Loucy (cell line): ENCODE measurements around the gene BAG1.

Experiments
- H2AFZ ChIP-seq: fragments of 200-600 bp; sonication (generic); 2 replicates; pipeline ENCODE4 v1.6.0; 2016; ENCODE audit warnings: antibody characterized with exemption, mild to moderate bottlenecking, low read length, moderate library complexity
- H3F3A ChIP-seq: fragments of 200-600 bp; 2 replicates; pipeline ENCODE4 v1.6.0; 2016; ENCODE audit warnings: antibody characterized with exemption, low read depth, mild to moderate bottlenecking
- H3K27me3 ChIP-seq: fragments of 200-600 bp; sonication (generic); 2 replicates; pipeline ENCODE4 v1.6.1; 2014; ENCODE audit warnings: low read length, mild to moderate bottlenecking; ENCODE audit not compliant: insufficient read depth, poor library complexity, severe bottlenecking
- H3K36me3 ChIP-seq: fragments of 200-600 bp; sonication (generic); 2 replicates; pipeline ENCODE4 v1.6.1; 2016; ENCODE audit warnings: low read length; ENCODE audit not compliant: insufficient read depth
- H3K4me1 ChIP-seq: fragments of 200-600 bp; sonication (generic); 2 replicates; pipeline ENCODE4 v1.5.1; 2014; ENCODE audit warnings: low read length, mild to moderate bottlenecking; ENCODE audit not compliant: insufficient read depth, poor library complexity, severe bottlenecking
- H3K4me2 ChIP-seq: fragments of 200-600 bp; sonication (generic); 2 replicates; pipeline ENCODE4 v1.6.0; 2014; ENCODE audit warnings: antibody characterized with exemption, low read length, low read depth, mild to moderate bottlenecking; ENCODE audit not compliant: poor library complexity, severe bottlenecking
- H3K4me3 ChIP-seq: fragments of 200-600 bp; sonication (generic); 2 replicates; pipeline ENCODE4 v1.5.1; 2014; ENCODE audit warnings: low read length, mild to moderate bottlenecking, mixed read lengths; ENCODE audit not compliant: poor library complexity, severe bottlenecking
- H3K79me2 ChIP-seq: fragments of 200-600 bp; sonication (generic); 2 replicates; pipeline ENCODE4 v1.6.1; 2014; ENCODE audit warnings: low read length; ENCODE audit not compliant: insufficient read depth
- H3K9ac ChIP-seq: fragments of 200-600 bp; sonication (generic); 2 replicates; pipeline ENCODE4 v1.6.0; 2014; ENCODE audit warnings: mild to moderate bottlenecking, low read depth, low read length, moderate library complexity; ENCODE audit not compliant: poor library complexity, severe bottlenecking
- H3K9me2 ChIP-seq: fragments of 200-600 bp; sonication (generic); replicated peaks from 2 replicates; pipeline ENCODE4 v1.6.1; 2016; ENCODE audit warnings: low read depth, low read length, mixed read lengths
- H3K9me3 ChIP-seq: fragments of 200-600 bp; sonication (generic); 2 replicates; pipeline ENCODE4 v1.6.1; 2014; ENCODE audit warnings: mild to moderate bottlenecking, antibody characterized with exemption, low read length, low read depth; ENCODE audit not compliant: insufficient read depth
- H4K20me1 ChIP-seq: fragments of 200-600 bp; sonication (generic); 2 replicates; pipeline ENCODE4 v1.6.0; 2014; ENCODE audit warnings: antibody characterized with exemption, low read length, mild to moderate bottlenecking; ENCODE audit not compliant: insufficient read depth, poor library complexity, severe bottlenecking
- CTCF ChIP-seq: fragments of 200-600 bp; sonication (generic); conservative IDR thresholded peaks from 2 replicates; pipeline ENCODE4 v1.5.1; 2014; ENCODE audit warnings: mild to moderate bottlenecking, antibody characterized with exemption, low read length
- EZH2phosphoT487 ChIP-seq: fragments of 200-600 bp; IDR thresholded peaks from 2 replicates; pipeline ENCODE4 v1.6.1; 2018; ENCODE audit warnings: antibody characterized with exemption, mild to moderate bottlenecking, moderate library complexity, borderline replicate concordance

The BAG1 gene

GRCh38 chr9:33229359-33230114 is 35.0 kb downstream of the BAG1 start:
- Histone ChIP-seq H3F3A (no peaks in the 10 kb centered on the region), H3K79me2 (no peaks in the 10 kb centered on the region), H4K20me1 (no peaks in the 10 kb centered on the region), H3K9ac (no peak overlapping the region), H3K4me2 (no peak overlapping the region), H3K9me2 (no peaks in the 10 kb centered on the region), H3K9me3 (no peaks in the 10 kb centered on the region), H3K27me3 (no peaks in the 10 kb centered on the region), H3K36me3 (no peaks in the 10 kb centered on the region), H3K4me3 (no peak overlapping the region), H3K4me1 (peaks cover 4% of the 10 kb centered on the region), H2AFZ (0 out of 2 replicates have a peak overlapping the region, but pooled peaks have one; percentile 59)
- peak; percentile 65 for TF ChIP-seq CTCF
- TF ChIP-seq EZH2phosphoT487, result no peak

- Histone ChIP-seq H3K9me2 (no peaks in the 10 kb centered on the region), H3K9me3 (no peaks in the 10 kb centered on the region), H3K4me2 (no peak overlapping the region), H3K79me2 (no peaks in the 10 kb centered on the region), H3K27me3 (no peaks in the 10 kb centered on the region), H2AFZ (no peak overlapping the region), H3K9ac (no peak overlapping the region), H3K36me3 (no peaks in the 10 kb centered on the region), H3K4me3 (no peak overlapping the region), H4K20me1 (no peaks in the 10 kb centered on the region), H3F3A (no peaks in the 10 kb centered on the region), H3K4me1 (peaks cover 4% of the 10 kb centered on the region)
- TF ChIP-seq EZH2phosphoT487, result no peak
- no peak for TF ChIP-seq CTCF
Observed at GRCh38 chr9:33228606-33229005, 35.9 kb downstream of the BAG1 start.

DNA sequence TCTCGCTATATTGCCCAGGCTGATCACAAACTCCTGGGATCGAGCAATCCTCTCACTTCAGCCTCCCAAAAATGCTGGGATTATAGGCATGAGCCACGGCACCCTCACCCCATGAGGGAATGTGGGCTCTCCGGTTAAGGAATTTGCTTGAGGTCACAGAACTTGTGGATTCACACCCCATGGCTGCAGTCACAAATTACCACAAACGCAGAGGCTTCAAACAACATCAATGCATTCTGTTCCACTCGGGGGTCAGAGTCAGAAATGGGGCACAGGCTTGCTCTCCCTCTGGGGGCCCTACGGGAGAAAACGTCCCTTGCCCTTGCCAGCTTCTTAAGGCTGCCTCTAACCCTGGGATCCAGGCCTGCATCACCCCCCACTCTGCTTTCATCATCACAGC is 36.8 kb downstream of the BAG1 start:
- Histone ChIP-seq H3K4me1 (peaks cover 4% of the 10 kb centered on the region), H2AFZ (no peak overlapping the region), H3K9me3 (no peaks in the 10 kb centered on the region), H3K4me3 (no peak overlapping the region), H3K9me2 (no peaks in the 10 kb centered on the region), H3F3A (no peaks in the 10 kb centered on the region), H4K20me1 (no peaks in the 10 kb centered on the region), H3K36me3 (no peaks in the 10 kb centered on the region), H3K27me3 (no peaks in the 10 kb centered on the region), H3K79me2 (no peaks in the 10 kb centered on the region), H3K9ac (no peak overlapping the region), H3K4me2 (no peak overlapping the region)
- TF ChIP-seq EZH2phosphoT487 (no peak), CTCF (no peak)
